Smooth muscle cell (in vitro differentiated cells): ENCODE measurements around the gene SPTBN1. TPM values are rescaled to one million over a fixed set of nuclear protein-coding genes. Genes with fewer than 3 reads are reported as not detected.
A peak's percentile ranks its signal among the peaks of the same experiment; 100 is the strongest.

ENCODE experiments used
- DNase-seq: peaks from one replicate; lab custom pipeline; 2025; ENCODE audit not compliant: unreplicated experiment; lab: John Stamatoyannopoulos, UW
- H2AFZ ChIP-seq: fragments of 200-600 bp; sonication (generic); 2 replicates; pipeline ENCODE4 v1.6.0; 2016; ENCODE audit warnings: antibody characterized with exemption, low read depth, mild to moderate bottlenecking
- H3F3A ChIP-seq: fragments of 200-600 bp; sonication (generic); 2 replicates; pipeline ENCODE4 v1.6.0; 2017; ENCODE audit warnings: antibody characterized with exemption, low read depth
- H3K27ac ChIP-seq: fragments of 200-600 bp; sonication (generic); 2 replicates; pipeline ENCODE4 v1.5.1; 2016; ENCODE audit warnings: low read depth, mild to moderate bottlenecking
- H3K27me3 ChIP-seq: fragments of 200-600 bp; sonication (generic); 2 replicates; pipeline ENCODE4 v1.6.1; 2016; ENCODE audit warnings: low read depth, mild to moderate bottlenecking
- H3K36me3 ChIP-seq: fragments of 200-600 bp; sonication (generic); 2 replicates; pipeline ENCODE4 v1.5.1; 2016; ENCODE audit warnings: low read depth
- H3K4me1 ChIP-seq: fragments of 200-600 bp; sonication (generic); 2 replicates; pipeline ENCODE4 v1.5.1; 2016; ENCODE audit warnings: low read depth
- H3K4me2 ChIP-seq: fragments of 200-600 bp; sonication (generic); 2 replicates; pipeline ENCODE4 v1.6.0; 2016; ENCODE audit warnings: mild to moderate bottlenecking
- H3K4me3 ChIP-seq: fragments of 200-600 bp; sonication (generic); 2 replicates; pipeline ENCODE4 v1.5.1; 2016; ENCODE audit warnings: mild to moderate bottlenecking
- H3K79me2 ChIP-seq: fragments of 200-600 bp; sonication (generic); 2 replicates; pipeline ENCODE4 v1.6.0; 2016; ENCODE audit warnings: low read depth, mild to moderate bottlenecking
- H3K9ac ChIP-seq: fragments of 200-600 bp; sonication (generic); 2 replicates; pipeline ENCODE4 v1.6.0; 2016; ENCODE audit warnings: low read depth
- H3K9me3 ChIP-seq: fragments of 200-600 bp; sonication (generic); replicated peaks from 2 replicates; pipeline ENCODE4 v1.5.1; 2016; ENCODE audit warnings: low read depth
- H4K20me1 ChIP-seq: fragments of 200-600 bp; sonication (generic); 2 replicates; pipeline ENCODE4 v1.6.0; 2016; ENCODE audit warnings: low read depth
- CTCF ChIP-seq: fragments of 200-600 bp; sonication (generic); IDR thresholded peaks from 2 replicates; pipeline ENCODE4 v1.5.1; 2017; ENCODE audit warnings: borderline replicate concordance, mild to moderate bottlenecking, antibody characterized with exemption; ENCODE audit not compliant: insufficient read depth, poor library complexity, severe bottlenecking
- WGBS: methylation state at CpG from one replicate; pipeline ENCODE4 v1.1.7; 2016; ENCODE audit warnings: low lambda C conversion rate; 5-methylcytosine and 5-hydroxymethylcytosine counted together
- polyA plus RNA-seq: library from polyadenylated mRNA; unstranded; fragments of >200 nt; fragmentation: Nextera tagmentation; extraction: Ambion mirVana; gene quantifications from 2 replicates; pipeline ENCODE4 v1.2.1, GENCODE V29; 2016
- total RNA-seq: library from RNA; depleted of rRNA; stranded (reverse); fragments of >200 nt; gene quantifications from 2 replicates; pipeline ENCODE4 v1.2.3, GENCODE V29; 2014

The SPTBN1 gene
- total and polyA plus RNA-seq, 2 experiments from 2014 or later: 78.7 to 186 TPM

- no peak overlapping the region for H2AFZ ChIP-seq
- H3K4me1 ChIP-seq: peaks cover 8% of the 10 kb centered on the region
- no peak overlapping the region for H3K4me3 ChIP-seq
- peaks cover 8% of the 10 kb centered on the region for H3K36me3 ChIP-seq
- no peaks in the 10 kb centered on the region for H3K9me3 ChIP-seq
- DNase-seq: no peak
- H3K4me2 ChIP-seq: peak overlapping the region; percentile 31
- peaks cover 65% of the 10 kb centered on the region for H3F3A ChIP-seq
- H3K9ac ChIP-seq: no peak overlapping the region
- no peak for TF ChIP-seq CTCF
- 46% methylated on average over 6 of the region's 6 CpGs for WGBS
- no peaks in the 10 kb centered on the region for H3K27me3 ChIP-seq
- H3K27ac ChIP-seq: peak overlapping the region; percentile 51
- H4K20me1 ChIP-seq: peaks cover 52% of the 10 kb centered on the region
- peaks cover 2% of the 10 kb centered on the region for H3K79me2 ChIP-seq
Measured at GRCh38 chr2:54666634-54667265, 210.6 kb downstream of the SPTBN1 start.

GRCh38 chr2:54667266-54667639 lies 211.1 kb downstream of the SPTBN1 start:
- Histone ChIP-seq H3F3A (peaks cover 65% of the 10 kb centered on the region), H3K79me2 (no peaks in the 10 kb centered on the region), H3K4me2 (no peak overlapping the region), H3K27ac (peak overlapping the region; percentile 51), H2AFZ (no peak overlapping the region), H3K9me3 (no peaks in the 10 kb centered on the region), H3K36me3 (peaks cover 5% of the 10 kb centered on the region), H3K9ac (no peak overlapping the region), H3K27me3 (no peaks in the 10 kb centered on the region), H3K4me1 (peaks cover 8% of the 10 kb centered on the region), H4K20me1 (peaks cover 47% of the 10 kb centered on the region), H3K4me3 (no peak overlapping the region)
- TF ChIP-seq CTCF: no peak
- DNase-seq: no peak
- 95% methylated on average over 4 of the region's 4 CpGs for WGBS

GRCh38 chr2:54667726-54668650 lies 211.9 kb downstream of the SPTBN1 start:
- DNase-seq: no peak
- Histone ChIP-seq H3K36me3 (no peaks in the 10 kb centered on the region), H3K79me2 (no peaks in the 10 kb centered on the region), H4K20me1 (peaks cover 40% of the 10 kb centered on the region), H3K9ac (no peak overlapping the region), H3K4me2 (peak overlapping the region; percentile 12), H3K4me3 (no peak overlapping the region), H3K4me1 (peaks cover 8% of the 10 kb centered on the region), H3K9me3 (no peaks in the 10 kb centered on the region), H3K27ac (peak overlapping the region; percentile 11), H3K27me3 (no peaks in the 10 kb centered on the region), H3F3A (peaks cover 65% of the 10 kb centered on the region), H2AFZ (no peak overlapping the region)
- 97% methylated on average over 17 of the region's 17 CpGs for WGBS
- TF ChIP-seq CTCF: no peak
